ENCODE results near the gene DNAH1. TPM values are rescaled to one million over a fixed set of nuclear protein-coding genes. Genes with fewer than 3 reads are reported as not detected.

Gene DNAH1
- total RNA-seq, 1 donor from 2014 or later: 0.80 TPM

DNA sequence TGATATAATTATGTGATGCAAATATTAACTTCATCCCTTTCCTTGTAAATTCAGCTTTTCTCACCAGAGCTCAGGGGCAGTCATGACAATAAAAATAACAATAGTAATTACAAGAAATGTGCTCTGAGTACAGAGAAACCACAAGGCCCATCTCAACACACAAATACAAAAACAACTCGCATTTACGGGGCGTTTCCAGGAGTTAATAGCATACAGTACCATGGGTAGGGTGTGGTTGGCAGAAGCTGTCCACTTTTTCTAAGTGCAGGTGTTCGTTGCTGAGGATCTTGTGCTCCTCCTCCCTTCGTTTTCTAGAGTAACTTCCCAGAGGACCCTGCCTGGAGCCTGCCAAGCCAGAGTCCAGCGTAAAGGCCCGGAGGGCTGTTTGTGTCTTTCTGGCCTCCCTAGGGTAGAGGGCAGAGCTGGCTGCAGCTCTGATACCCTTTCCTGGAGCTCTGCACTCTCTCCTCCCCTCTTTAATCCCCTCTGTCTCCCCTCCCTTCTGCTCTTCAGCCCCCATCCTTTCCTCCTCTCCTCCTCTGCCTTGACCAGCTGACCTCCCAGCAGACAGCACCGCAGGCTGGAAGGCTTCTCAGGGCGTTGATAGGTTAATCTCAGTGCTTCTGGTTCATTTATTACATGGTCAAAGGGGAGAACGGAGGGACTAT, 117.3 kb downstream of the DNAH1 start:
- Histone ChIP-seq H3K4me3 (peak overlapping the region; percentile 2), H3K36me3 (no peaks in the 10 kb centered on the region), H3K9me3 (ENCODE audit: low read depth) (no peaks in the 10 kb centered on the region), H4K20me1 (ENCODE audit: low read depth) (no peaks in the 10 kb centered on the region), H2AFZ (replicated peaks) (peak overlapping the region; percentile 70), H3F3A (ENCODE audit: low read depth) (peaks cover 17% of the 10 kb centered on the region), H3K9ac (no peak overlapping the region), H3K27me3 (no peaks in the 10 kb centered on the region), H3K4me1 (peaks cover 18% of the 10 kb centered on the region), H3K79me2 (ENCODE audit: low read depth) (no peaks in the 10 kb centered on the region), H3K4me2 (peak overlapping the region; percentile 64), H3K27ac (no peak overlapping the region)
- Mint-ChIP-seq H3K27me3 (ENCODE audit: insufficient read depth, low read depth) (peaks cover 7% of the 10 kb centered on the region), H3K9me3 (no peaks in the 10 kb centered on the region), H3K4me1 (peaks cover 33% of the 10 kb centered on the region), H3K4me3 (peak overlapping the region; percentile 73), H3K27ac (peak overlapping the region; percentile 64), H3K36me3 (no peaks in the 10 kb centered on the region)
- DNase-seq (ENCODE audit: low spot score): peak; percentile 69
- no peak for TF ChIP-seq CTCF (IDR thresholded peaks at IDR 0.05)
- no peak for TF ChIP-seq EZH2phosphoT487 (IDR thresholded peaks at IDR 0.05)

DNA sequence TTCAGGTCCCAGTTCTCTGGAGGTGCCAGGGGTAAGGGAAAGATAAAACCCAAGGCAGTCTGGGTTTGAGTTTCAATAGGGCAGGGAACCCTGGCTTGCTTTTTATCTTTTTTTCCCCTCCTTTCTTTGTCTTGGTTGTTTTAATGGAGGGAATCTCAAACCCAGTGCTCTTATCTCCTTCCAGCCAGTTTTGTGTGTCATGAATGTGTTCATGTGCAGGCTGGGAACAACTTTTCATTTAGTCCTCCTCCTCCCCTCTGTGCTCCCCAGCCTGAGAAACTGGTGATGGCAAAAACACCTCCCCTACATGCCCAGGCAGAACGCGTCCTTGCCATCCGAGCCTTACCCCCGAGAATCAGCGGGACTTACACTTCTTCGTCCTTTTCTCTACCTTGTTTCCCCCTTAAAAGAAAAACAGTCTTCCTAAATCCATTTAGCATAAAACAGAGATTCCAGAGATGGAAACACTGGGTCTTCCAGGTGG, 117.9 kb downstream of the DNAH1 start:
- peak overlapping the region; percentile 64 for H3K27ac Mint-ChIP-seq
- peaks cover 9% of the 10 kb centered on the region for H3K27me3 Mint-ChIP-seq (ENCODE audit: insufficient read depth, low read depth)
- no peak for DNase-seq (ENCODE audit: low spot score)

GRCh38 chr3:52434491-52435115, 118.5 kb downstream of the DNAH1 start:
- Histone ChIP-seq H3K27ac (peak overlapping the region; percentile 34), H3K9ac (no peak overlapping the region), H3K27me3 (no peaks in the 10 kb centered on the region), H3F3A (ENCODE audit: low read depth) (peaks cover 17% of the 10 kb centered on the region), H3K9me3 (ENCODE audit: low read depth) (no peaks in the 10 kb centered on the region), H3K4me3 (no peak overlapping the region), H3K4me1 (peaks cover 18% of the 10 kb centered on the region), H3K79me2 (ENCODE audit: low read depth) (no peaks in the 10 kb centered on the region), H2AFZ (replicated peaks) (no peak overlapping the region), H3K4me2 (no peak overlapping the region), H4K20me1 (ENCODE audit: low read depth) (no peaks in the 10 kb centered on the region), H3K36me3 (no peaks in the 10 kb centered on the region)
- no peak for DNase-seq (ENCODE audit: low spot score)
- Mint-ChIP-seq H3K9me3 (no peaks in the 10 kb centered on the region), H3K4me3 (no peak overlapping the region), H3K27me3 (ENCODE audit: insufficient read depth, low read depth) (peaks cover 9% of the 10 kb centered on the region), H3K36me3 (no peaks in the 10 kb centered on the region), H3K27ac (peak overlapping the region; percentile 13), H3K4me1 (peaks cover 31% of the 10 kb centered on the region)
- no peak for TF ChIP-seq EZH2phosphoT487 (IDR thresholded peaks at IDR 0.05)
- TF ChIP-seq EZH2 (IDR thresholded peaks at IDR 0.05): no peak
- TF ChIP-seq CTCF (IDR thresholded peaks at IDR 0.05): no peak

More for the DNA sequence above, 117.9 kb downstream of the DNAH1 start:
- Histone ChIP-seq H3K4me1 (peaks cover 18% of the 10 kb centered on the region), H4K20me1 (ENCODE audit: low read depth) (no peaks in the 10 kb centered on the region), H3K9ac (no peak overlapping the region), H3K27me3 (no peaks in the 10 kb centered on the region), H3K36me3 (no peaks in the 10 kb centered on the region), H3K4me3 (peak overlapping the region; percentile 2), H3K79me2 (ENCODE audit: low read depth) (no peaks in the 10 kb centered on the region), H2AFZ (replicated peaks) (peak overlapping the region; percentile 70), H3F3A (ENCODE audit: low read depth) (peaks cover 17% of the 10 kb centered on the region), H3K9me3 (ENCODE audit: low read depth) (no peaks in the 10 kb centered on the region), H3K27ac (peak overlapping the region; percentile 34), H3K4me2 (peak overlapping the region; percentile 64)
- no peaks in the 10 kb centered on the region for H3K9me3 Mint-ChIP-seq
- no peaks in the 10 kb centered on the region for H3K36me3 Mint-ChIP-seq
- TF ChIP-seq CTCF (IDR thresholded peaks at IDR 0.05) (no peak), EZH2 (IDR thresholded peaks at IDR 0.05) (no peak), EZH2phosphoT487 (IDR thresholded peaks at IDR 0.05) (no peak)
- H3K4me1 Mint-ChIP-seq: peaks cover 31% of the 10 kb centered on the region
- H3K4me3 Mint-ChIP-seq: peak overlapping the region; percentile 73

All from neural progenitor cell (in vitro differentiated cells).